Thyroid gland (tissue), 4 donors: ENCODE measurements around the gene NCBP3.

Experiments used
- POLR2A ChIP-seq, 2 donors: fragments of 450-650 bp; IDR thresholded peaks; one replicate each; pipeline ENCODE4 v1.6.1; 2017; ENCODE audit warnings: antibody characterized with exemption in 2 of 2, mild to moderate bottlenecking in 2 of 2, moderate library complexity in 1 of 2
- TF ChIP-seq, protein P1 (sequence below), 6 experiments: fragments of 200-600 bp in 3 of 6; fragments of 450-650 bp in 3 of 6; sonication (generic) in 3 of 6; IDR thresholded peaks; one replicate each; pipeline ENCODE4 v1.5.1; 2016 to 2019; ENCODE audit warnings: antibody characterized with exemption in 6 of 6, mild to moderate bottlenecking in 2 of 6, inconsistent platforms in 1 of 6, moderate library complexity in 1 of 6

GRCh38 chr17:3814361-3814760 lies 31.7 kb downstream of the NCBP3 start:
- no peak for TF ChIP-seq POLR2A (IDR thresholded peaks at IDR 0.05)
- TF ChIP-seq, protein P1, sequence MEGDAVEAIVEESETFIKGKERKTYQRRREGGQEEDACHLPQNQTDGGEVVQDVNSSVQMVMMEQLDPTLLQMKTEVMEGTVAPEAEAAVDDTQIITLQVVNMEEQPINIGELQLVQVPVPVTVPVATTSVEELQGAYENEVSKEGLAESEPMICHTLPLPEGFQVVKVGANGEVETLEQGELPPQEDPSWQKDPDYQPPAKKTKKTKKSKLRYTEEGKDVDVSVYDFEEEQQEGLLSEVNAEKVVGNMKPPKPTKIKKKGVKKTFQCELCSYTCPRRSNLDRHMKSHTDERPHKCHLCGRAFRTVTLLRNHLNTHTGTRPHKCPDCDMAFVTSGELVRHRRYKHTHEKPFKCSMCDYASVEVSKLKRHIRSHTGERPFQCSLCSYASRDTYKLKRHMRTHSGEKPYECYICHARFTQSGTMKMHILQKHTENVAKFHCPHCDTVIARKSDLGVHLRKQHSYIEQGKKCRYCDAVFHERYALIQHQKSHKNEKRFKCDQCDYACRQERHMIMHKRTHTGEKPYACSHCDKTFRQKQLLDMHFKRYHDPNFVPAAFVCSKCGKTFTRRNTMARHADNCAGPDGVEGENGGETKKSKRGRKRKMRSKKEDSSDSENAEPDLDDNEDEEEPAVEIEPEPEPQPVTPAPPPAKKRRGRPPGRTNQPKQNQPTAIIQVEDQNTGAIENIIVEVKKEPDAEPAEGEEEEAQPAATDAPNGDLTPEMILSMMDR (IDR thresholded peaks at IDR 0.05): no peak
